D721Med (cell line): ENCODE measurements around the gene MAST4.
A peak's percentile ranks its signal among the peaks of the same experiment; 100 is the strongest.

Source experiments
- DNase-seq: peaks from one replicate; pipeline ENCODE4 v3.0.0; 2011; ENCODE audit warnings: low spot score; ENCODE audit not compliant: insufficient read length
- FAIRE-seq: peaks from 2 replicates; lab custom pipeline; 2011; peaks lifted over from hg19 to GRCh38; lab: Jason Lieb, UNC
- TF ChIP-seq, protein P1 (sequence below): IDR thresholded peaks from 2 replicates; pipeline ENCODE4 v1.5.1; 2012; ENCODE audit warnings: mild to moderate bottlenecking, control low read depth; ENCODE audit not compliant: insufficient read depth; ENCODE audit errors: missing control alignments

Gene MAST4

DNA sequence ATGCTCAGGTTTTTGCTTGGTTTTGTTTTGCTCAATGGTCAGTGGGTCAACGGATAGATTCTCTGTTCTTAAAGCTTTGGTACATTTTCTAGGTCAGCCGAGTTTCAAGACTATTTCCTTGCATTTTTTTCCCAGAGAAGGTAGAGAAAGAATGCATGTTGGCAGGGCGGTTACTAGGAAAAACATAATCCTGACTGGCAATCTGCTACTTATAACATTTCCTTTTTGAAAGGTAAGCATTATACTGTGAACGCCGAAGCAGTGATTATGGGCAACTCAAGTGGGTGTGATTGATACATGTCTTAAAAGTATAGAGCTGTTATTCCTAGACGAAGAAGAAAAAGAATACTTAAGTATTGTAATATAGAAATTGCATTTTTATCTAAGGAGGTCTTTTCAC is 273.2 kb downstream of the MAST4 start:
- TF ChIP-seq, protein P1, sequence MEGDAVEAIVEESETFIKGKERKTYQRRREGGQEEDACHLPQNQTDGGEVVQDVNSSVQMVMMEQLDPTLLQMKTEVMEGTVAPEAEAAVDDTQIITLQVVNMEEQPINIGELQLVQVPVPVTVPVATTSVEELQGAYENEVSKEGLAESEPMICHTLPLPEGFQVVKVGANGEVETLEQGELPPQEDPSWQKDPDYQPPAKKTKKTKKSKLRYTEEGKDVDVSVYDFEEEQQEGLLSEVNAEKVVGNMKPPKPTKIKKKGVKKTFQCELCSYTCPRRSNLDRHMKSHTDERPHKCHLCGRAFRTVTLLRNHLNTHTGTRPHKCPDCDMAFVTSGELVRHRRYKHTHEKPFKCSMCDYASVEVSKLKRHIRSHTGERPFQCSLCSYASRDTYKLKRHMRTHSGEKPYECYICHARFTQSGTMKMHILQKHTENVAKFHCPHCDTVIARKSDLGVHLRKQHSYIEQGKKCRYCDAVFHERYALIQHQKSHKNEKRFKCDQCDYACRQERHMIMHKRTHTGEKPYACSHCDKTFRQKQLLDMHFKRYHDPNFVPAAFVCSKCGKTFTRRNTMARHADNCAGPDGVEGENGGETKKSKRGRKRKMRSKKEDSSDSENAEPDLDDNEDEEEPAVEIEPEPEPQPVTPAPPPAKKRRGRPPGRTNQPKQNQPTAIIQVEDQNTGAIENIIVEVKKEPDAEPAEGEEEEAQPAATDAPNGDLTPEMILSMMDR, result no peak
- DNase-seq (no peak), FAIRE-seq (no peak)

DNA sequence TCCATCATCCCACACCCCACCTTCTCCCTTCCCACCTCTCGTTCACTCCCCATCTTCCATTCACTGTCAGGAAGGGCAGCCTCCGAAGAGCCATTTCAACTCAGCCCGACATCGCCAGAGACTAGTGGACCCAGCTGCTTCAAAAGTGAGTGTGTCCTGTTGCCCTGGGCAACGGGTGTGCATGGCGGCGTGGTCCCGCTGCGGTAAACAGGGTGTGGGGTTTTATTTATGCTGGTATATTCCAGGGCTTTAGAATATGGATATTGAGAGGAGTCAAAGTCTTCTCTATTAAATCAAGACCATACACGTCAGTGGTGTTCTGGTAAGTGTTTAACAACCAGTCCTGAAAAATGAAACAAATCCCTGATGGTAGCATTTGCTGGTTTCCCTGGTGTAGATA is 274.5 kb downstream of the MAST4 start:
- TF ChIP-seq, protein P1, result no peak
- FAIRE-seq, result no peak
- no peak for DNase-seq

DNA sequence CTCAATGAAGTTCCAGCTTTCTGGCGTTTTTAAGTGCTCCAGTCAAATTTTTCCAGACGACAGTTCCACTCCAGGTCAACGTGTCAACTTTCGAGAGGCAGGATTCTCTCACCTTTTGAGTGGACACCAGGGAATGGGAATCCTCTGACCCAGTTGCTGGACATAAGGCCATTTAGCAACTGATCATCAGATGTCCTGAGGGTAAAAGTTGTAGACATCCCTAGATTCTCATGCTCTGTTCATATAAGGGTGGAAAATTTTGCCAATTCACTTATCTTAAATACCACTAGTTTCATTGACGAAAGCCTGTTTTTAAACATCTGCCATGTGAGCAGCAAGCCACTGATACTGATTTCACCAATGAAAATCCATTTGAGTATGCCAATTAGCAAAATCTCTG is 275.5 kb downstream of the MAST4 start:
- DNase-seq, result no peak
- TF ChIP-seq, protein P1, result no peak
- no peak for FAIRE-seq

DNA sequence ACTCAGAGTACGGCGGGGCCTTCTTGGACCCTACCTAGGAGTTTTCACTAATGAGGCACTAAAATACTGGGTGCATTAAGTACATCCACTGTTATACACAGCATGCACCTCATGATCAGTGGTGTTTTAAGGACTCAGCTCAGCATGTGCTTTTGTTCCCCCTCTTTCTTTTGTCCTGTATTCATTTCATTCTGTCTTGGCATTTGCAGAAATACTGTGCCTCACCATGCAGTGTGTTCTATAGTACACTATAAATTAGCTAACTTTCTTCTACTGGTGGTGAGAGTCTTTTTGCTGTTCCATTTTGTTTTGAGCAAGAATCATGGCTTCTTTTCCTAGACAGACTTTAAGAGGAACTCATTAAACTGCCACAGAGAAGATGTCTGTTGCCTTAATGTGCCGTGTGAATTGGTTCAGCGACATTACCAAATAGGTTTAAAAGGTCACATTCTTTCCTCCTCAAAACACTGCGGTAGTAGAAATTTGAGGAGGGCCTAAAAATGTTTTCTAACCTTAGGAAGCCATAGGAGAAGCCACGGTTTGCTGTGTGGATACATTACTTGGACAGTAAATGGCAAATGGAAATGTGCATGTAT is 276.6 kb downstream of the MAST4 start:
- TF ChIP-seq, protein P1, result no peak
- FAIRE-seq (no peak), DNase-seq (no peak)

DNA sequence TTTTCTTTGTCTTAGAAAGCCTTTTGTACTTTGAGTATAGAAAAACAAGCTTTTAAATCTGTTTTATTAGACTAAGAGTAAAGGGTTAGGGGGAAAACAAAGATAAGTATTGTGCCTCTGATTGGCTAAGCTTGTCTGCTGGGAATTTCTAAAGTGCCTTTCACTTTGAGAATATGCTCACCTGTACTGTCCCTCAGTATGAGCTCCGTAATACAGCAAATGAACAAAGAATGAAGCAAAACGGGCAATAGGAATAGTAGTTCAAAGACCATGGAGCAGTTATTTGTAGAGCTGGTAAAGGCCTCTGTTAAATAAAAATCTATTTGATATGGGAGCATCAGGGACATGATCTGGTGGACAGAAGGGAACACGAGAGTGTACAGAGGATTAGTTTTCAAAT is 277.8 kb downstream of the MAST4 start:
- DNase-seq, result no peak
- no peak for FAIRE-seq
- TF ChIP-seq, protein P1, result no peak

DNA sequence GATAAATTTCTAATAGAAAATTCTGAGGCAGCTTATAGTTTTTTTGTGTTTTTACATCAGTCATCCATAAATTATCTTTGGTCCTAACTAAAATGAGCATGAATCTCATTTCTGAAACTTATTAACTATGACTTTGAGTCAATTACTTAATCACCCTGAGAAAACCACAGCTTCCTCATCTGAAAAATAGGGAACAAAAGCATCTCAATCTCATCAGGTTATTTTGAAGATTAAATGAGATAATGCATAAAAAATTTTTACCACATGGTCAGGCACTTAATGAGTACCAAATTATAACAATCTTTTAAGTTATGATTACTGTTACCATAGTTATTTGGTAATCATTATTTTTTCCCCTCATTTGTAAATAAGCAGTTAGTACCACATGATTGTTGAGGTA is 279.1 kb downstream of the MAST4 start:
- no peak for DNase-seq
- TF ChIP-seq, protein P1, result no peak
- peak; percentile 48 for FAIRE-seq

DNA sequence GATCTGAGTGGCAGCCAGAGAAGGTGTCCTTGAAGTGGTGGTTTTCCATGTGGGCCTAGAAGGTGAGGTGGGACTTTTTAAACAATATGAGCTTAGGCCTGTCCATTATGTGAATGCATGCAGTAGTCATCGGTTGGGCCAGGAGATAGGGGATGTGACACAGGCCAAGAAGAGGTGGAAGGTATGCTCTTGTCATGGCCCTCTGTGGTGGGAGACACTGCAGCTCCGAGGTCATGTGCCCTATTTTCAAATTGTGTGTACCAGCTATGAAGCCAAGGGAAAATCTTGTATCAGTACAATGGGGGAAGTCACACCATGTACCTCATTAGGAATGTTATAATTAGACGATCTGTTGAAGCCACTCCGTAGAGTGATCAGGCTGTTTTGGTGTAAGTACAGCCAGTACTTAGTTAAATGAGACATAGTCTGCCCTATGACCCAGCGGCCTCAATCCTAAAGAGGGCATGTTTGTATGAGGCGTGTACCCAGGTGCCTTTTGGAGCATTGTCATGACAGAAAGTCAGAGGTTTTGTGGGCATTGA is 280.1 kb downstream of the MAST4 start:
- FAIRE-seq (no peak), DNase-seq (no peak)
- TF ChIP-seq, protein P1, result no peak
